ENCODE data around the gene AGAP3. TPM values are rescaled to one million over a fixed set of nuclear protein-coding genes. Genes with fewer than 3 reads are reported as not detected.

AGAP3 gene
- total RNA-seq, 4 donors from 2014 or later = 34.6 to 53.0 (median 47.9) TPM

- DNase-seq (ENCODE audit: low spot score) = no peak
- TF ChIP-seq, protein P1, sequence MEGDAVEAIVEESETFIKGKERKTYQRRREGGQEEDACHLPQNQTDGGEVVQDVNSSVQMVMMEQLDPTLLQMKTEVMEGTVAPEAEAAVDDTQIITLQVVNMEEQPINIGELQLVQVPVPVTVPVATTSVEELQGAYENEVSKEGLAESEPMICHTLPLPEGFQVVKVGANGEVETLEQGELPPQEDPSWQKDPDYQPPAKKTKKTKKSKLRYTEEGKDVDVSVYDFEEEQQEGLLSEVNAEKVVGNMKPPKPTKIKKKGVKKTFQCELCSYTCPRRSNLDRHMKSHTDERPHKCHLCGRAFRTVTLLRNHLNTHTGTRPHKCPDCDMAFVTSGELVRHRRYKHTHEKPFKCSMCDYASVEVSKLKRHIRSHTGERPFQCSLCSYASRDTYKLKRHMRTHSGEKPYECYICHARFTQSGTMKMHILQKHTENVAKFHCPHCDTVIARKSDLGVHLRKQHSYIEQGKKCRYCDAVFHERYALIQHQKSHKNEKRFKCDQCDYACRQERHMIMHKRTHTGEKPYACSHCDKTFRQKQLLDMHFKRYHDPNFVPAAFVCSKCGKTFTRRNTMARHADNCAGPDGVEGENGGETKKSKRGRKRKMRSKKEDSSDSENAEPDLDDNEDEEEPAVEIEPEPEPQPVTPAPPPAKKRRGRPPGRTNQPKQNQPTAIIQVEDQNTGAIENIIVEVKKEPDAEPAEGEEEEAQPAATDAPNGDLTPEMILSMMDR (IDR thresholded peaks at IDR 0.05) = no peak
Measured at GRCh38 chr7:151075662-151075971, 10.7 kb upstream of the AGAP3 start.

GRCh38 chr7:151075978-151076426 is 10.3 kb upstream of the AGAP3 start:
- no peak for DNase-seq (ENCODE audit: low spot score)
- ATAC-seq (ENCODE audit: low FRiP score) = no peak
- TF ChIP-seq, protein P1 (IDR thresholded peaks at IDR 0.05) = no peak

More at GRCh38 chr7:151075662-151075971, 10.7 kb upstream of the AGAP3 start:
- ATAC-seq (ENCODE audit: low FRiP score) = no peak

- DNase-seq (ENCODE audit: low spot score) = no peak
- no peak for ATAC-seq (ENCODE audit: low FRiP score)
- TF ChIP-seq, protein P1 (IDR thresholded peaks at IDR 0.05) = no peak
Measured at GRCh38 chr7:151076863-151077704, 9.2 kb upstream of the AGAP3 start.

GRCh38 chr7:151077705-151078232 is 8.5 kb upstream of the AGAP3 start:
- TF ChIP-seq, protein P1 (IDR thresholded peaks at IDR 0.05) = no peak
- ATAC-seq (ENCODE audit: low FRiP score) = no peak
- no peak for DNase-seq (ENCODE audit: low spot score)

DNA sequence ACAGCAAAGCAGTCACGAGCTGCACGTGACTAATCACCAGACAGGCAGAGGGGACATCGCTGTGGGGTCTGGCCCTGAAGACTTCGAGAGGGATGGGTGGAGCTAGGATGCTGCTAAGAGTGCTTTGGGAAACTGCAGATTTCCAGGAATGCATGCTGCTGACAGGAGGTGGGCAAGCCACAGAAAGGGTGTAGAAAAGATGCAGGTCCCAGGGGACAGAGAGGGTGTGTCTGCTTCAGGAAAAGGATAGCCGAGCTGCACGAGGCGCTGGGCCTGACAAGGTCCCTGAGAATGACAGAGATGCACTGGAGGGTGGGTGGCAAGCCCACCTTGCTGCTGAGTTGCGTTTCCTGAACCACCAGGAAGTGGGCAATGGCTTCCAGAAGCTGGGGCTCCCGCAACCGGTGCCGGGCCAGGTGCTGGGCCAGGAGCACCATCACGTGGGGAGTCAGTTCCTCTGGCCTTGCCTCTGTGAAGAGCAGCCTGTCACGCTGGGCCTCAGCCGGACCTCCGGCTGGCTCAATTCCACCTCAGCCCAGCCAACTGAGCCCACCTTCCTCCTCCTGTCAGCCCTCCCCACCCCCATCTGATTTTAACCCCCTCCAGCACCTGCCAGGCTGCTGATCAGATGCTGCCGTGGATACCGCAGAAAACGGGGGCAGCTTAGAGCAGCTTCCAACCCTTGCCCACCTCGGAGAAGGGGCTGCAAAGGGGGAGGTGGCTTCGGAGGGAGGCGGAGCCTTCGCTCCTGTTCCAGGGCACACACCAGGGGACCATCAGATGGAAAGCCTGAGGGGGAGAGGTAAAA is 7.8 kb upstream of the AGAP3 start:
- ATAC-seq (ENCODE audit: low FRiP score) (no peak), DNase-seq (ENCODE audit: low spot score) (no peak)
- TF ChIP-seq, protein P1 (IDR thresholded peaks at IDR 0.05) = no peak

- TF ChIP-seq, protein P1 (IDR thresholded peaks at IDR 0.05) = no peak
- no peak for ATAC-seq (ENCODE audit: low FRiP score)
- no peak for DNase-seq (ENCODE audit: low spot score)
Measured at GRCh38 chr7:151079199-151079910, 6.9 kb upstream of the AGAP3 start.

Measured in omental fat pad (tissue), 4 donors.